Uterus (tissue), 2 donors: ENCODE data around the gene THSD1.

Source experiments
- CTCF ChIP-seq, 4 experiments: fragments of 200-600 bp in 2 of 4; fragments of 450-650 bp in 2 of 4; sonication (generic) in 2 of 4; IDR thresholded peaks; one replicate each; pipeline ENCODE4 v1.5.1; 2016 to 2019; ENCODE audit warnings: antibody characterized with exemption in 4 of 4, mild to moderate bottlenecking in 2 of 4, moderate library complexity in 1 of 4
- POLR2A ChIP-seq, 2 donors: fragments of 450-650 bp; IDR thresholded peaks; one replicate each; pipeline ENCODE4 v1.6.1; 2016; ENCODE audit warnings: antibody characterized with exemption in 2 of 2, mild to moderate bottlenecking in 1 of 2, moderate library complexity in 1 of 2

- TF ChIP-seq CTCF (IDR thresholded peaks at IDR 0.05) = no peak
- TF ChIP-seq POLR2A (IDR thresholded peaks at IDR 0.05) = no peak
Observed at GRCh38 chr13:52428295-52428694, 22.3 kb upstream of the THSD1 start.
